ENCODE data around the gene CIP2A.

DNA sequence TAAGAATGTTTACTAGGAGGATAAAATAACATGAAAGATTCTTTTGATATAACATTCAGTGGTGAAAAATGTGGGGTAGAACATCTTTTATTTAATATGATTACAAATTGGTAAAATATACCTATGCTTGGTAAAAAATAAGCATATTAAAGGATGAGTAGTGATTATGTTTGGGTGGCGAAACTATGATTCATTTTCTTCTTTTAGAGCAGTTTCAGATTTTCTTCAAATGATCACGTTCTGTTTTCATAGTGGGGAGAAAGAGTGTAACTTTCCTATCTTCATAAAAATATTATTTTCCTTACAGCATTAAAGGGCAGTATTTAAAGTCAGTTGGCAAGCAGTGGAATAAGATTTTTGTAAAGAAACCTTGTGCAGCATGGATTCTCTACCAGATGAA lies 15.8 kb upstream of the CIP2A start:
- TF ChIP-seq, protein P1, sequence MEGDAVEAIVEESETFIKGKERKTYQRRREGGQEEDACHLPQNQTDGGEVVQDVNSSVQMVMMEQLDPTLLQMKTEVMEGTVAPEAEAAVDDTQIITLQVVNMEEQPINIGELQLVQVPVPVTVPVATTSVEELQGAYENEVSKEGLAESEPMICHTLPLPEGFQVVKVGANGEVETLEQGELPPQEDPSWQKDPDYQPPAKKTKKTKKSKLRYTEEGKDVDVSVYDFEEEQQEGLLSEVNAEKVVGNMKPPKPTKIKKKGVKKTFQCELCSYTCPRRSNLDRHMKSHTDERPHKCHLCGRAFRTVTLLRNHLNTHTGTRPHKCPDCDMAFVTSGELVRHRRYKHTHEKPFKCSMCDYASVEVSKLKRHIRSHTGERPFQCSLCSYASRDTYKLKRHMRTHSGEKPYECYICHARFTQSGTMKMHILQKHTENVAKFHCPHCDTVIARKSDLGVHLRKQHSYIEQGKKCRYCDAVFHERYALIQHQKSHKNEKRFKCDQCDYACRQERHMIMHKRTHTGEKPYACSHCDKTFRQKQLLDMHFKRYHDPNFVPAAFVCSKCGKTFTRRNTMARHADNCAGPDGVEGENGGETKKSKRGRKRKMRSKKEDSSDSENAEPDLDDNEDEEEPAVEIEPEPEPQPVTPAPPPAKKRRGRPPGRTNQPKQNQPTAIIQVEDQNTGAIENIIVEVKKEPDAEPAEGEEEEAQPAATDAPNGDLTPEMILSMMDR (IDR thresholded peaks at IDR 0.05; ENCODE audit: low read depth, low read length, poor library complexity, severe bottlenecking) = no peak
- TF ChIP-seq EZH2phosphoT487 (IDR thresholded peaks at IDR 0.05; ENCODE audit: borderline replicate concordance, low read length) = no peak
